GM23248 (cell line): ENCODE results near the gene KAZN. TPM values are rescaled to one million over a fixed set of nuclear protein-coding genes. Genes with fewer than 3 reads are reported as not detected.

Experiments
- DNase-seq: peaks from one replicate; pipeline ENCODE4 v3.0.0-alpha.2; 2015
- H2AFZ ChIP-seq: fragments of 200-600 bp; sonication (generic); 2 replicates; pipeline ENCODE4 v1.6.1; 2016; ENCODE audit warnings: antibody characterized with exemption
- H3F3A ChIP-seq: fragments of 200-600 bp; sonication (generic); 2 replicates; pipeline ENCODE4 v1.6.1; 2016; ENCODE audit warnings: mild to moderate bottlenecking, antibody characterized with exemption, mixed run types; ENCODE audit not compliant: insufficient read depth
- H3K27ac ChIP-seq: fragments of 200-600 bp; sonication (generic); 2 replicates; pipeline ENCODE4 v1.5.1; 2016; ENCODE audit warnings: mild to moderate bottlenecking
- H3K27me3 ChIP-seq: fragments of 200-600 bp; sonication (generic); replicated peaks from 2 replicates; pipeline ENCODE4 v1.6.1; 2016; ENCODE audit warnings: mild to moderate bottlenecking; ENCODE audit not compliant: insufficient read depth
- H3K36me3 ChIP-seq: fragments of 200-600 bp; sonication (generic); 2 replicates; pipeline ENCODE4 v1.6.1; 2016; ENCODE audit warnings: low read depth, mild to moderate bottlenecking
- H3K4me1 ChIP-seq: fragments of 200-600 bp; sonication (generic); 2 replicates; pipeline ENCODE4 v1.6.1; 2016; ENCODE audit warnings: mild to moderate bottlenecking; ENCODE audit not compliant: insufficient read depth
- H3K4me2 ChIP-seq: fragments of 200-600 bp; sonication (generic); one replicate; pipeline ENCODE4 v1.6.1; 2016; ENCODE audit warnings: mild to moderate bottlenecking; ENCODE audit not compliant: unreplicated experiment
- H3K4me3 ChIP-seq: fragments of 200-600 bp; sonication (generic); 2 replicates; pipeline ENCODE4 v1.5.1; 2016; ENCODE audit warnings: mild to moderate bottlenecking
- H3K79me2 ChIP-seq: fragments of 200-600 bp; sonication (generic); 2 replicates; pipeline ENCODE4 v1.6.1; 2016; ENCODE audit warnings: mild to moderate bottlenecking; ENCODE audit not compliant: insufficient read depth
- H3K9ac ChIP-seq: fragments of 200-600 bp; sonication (generic); 2 replicates; pipeline ENCODE4 v1.6.1; 2016; ENCODE audit warnings: mild to moderate bottlenecking
- H3K9me2 ChIP-seq: fragments of 200-600 bp; sonication (generic); 2 replicates; pipeline ENCODE4 v1.6.1; 2016; ENCODE audit warnings: mixed run types, mild to moderate bottlenecking, moderate library complexity; ENCODE audit not compliant: insufficient read depth
- H3K9me3 ChIP-seq: fragments of 200-600 bp; sonication (generic); one replicate; pipeline ENCODE4 v1.6.1; 2017; ENCODE audit warnings: low read depth
- H4K20me1 ChIP-seq: fragments of 200-600 bp; sonication (generic); 2 replicates; pipeline ENCODE4 v1.6.0; 2016; ENCODE audit not compliant: insufficient read depth
- EZH2 ChIP-seq: fragments of 200-600 bp; sonication (generic); IDR thresholded peaks from 2 replicates; pipeline ENCODE4 v1.6.1; 2018; ENCODE audit warnings: antibody characterized with exemption, mild to moderate bottlenecking; ENCODE audit not compliant: insufficient read depth, poor library complexity, severe bottlenecking
- EZH2phosphoT487 ChIP-seq: fragments of 200-600 bp; sonication (generic); IDR thresholded peaks from 2 replicates; pipeline ENCODE4 v1.6.1; 2018; ENCODE audit warnings: antibody characterized with exemption, moderate library complexity, mild to moderate bottlenecking, low read depth; ENCODE audit not compliant: insufficient read depth
- whole genome bisulfite sequencing, 2 experiments: methylation state at CpG; one replicate each; pipeline ENCODE4 v1.1.6; 2015 to 2017; ENCODE audit warnings: low lambda C conversion rate in 2 of 2, low coverage in 1 of 2; ENCODE audit errors: missing lambda C conversion rate in 2 of 2; 5-methylcytosine and 5-hydroxymethylcytosine counted together
- in situ Hi-C: fragments of 300-500 bp; cut with MboI; formaldehyde crosslinking; loops from 2 replicates; pipeline ENCODE4 v1.15.0; 2020
- polyA plus RNA-seq: library from polyadenylated mRNA; unstranded; fragments of >200 nt; fragmentation: Nextera tagmentation; extraction: Ambion mirVana; gene quantifications from 2 replicates; pipeline ENCODE4 v1.2.1, GENCODE V29; 2016
- total RNA-seq: library from RNA; depleted of rRNA; stranded (reverse); fragments of >200 nt; shearing (Covaris generic); gene quantifications from 2 replicates; pipeline ENCODE4 v1.2.3, GENCODE V29; 2014

The KAZN gene
- total and polyA plus RNA-seq, 2 experiments from 2014 or later: 4.9 to 7.2 TPM

DNA sequence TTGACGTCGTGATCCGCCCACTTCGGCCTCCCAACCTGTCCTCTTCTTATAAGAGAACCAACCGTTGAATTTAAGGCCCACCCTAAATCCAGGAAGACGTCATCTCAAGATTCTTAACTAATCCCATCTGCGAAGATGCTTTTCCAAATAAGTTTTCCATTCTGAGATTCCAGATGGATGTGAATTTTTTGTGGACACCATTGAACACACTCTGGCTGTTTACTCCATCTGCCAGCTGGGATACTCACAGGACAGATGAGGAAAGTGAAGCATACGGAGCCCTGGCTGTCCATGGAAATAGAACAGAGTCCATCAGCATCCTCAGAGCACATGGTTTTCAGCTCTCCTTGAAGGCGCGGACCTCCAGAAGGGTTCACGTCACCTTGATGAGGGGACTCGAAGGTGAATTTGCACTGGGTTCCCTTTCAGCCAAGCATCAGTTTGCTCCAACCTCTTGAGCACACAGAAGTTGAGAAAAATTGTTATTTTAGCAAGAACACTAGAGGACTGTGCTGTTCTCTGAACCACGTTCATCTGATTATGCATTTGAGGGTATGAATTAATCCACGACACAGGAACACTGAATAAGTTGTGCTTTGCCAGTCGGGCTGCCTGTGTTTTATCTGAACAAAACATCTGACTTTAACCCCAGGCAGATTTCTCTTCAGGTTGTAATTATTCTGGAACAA lies 68.6 kb downstream of the KAZN start:
- H3F3A ChIP-seq: no peaks in the 10 kb centered on the region
- 60 to 66% methylated on average over 15 of the region's 15 CpGs for WGBS, 2 experiments
- H4K20me1 ChIP-seq: no peaks in the 10 kb centered on the region
- no peak for DNase-seq
- no peak overlapping the region for H3K27ac ChIP-seq
- H3K4me2 ChIP-seq: no peak overlapping the region
- no peak overlapping the region for H3K9ac ChIP-seq
- no peaks in the 10 kb centered on the region for H3K36me3 ChIP-seq
- H3K79me2 ChIP-seq: no peaks in the 10 kb centered on the region
- in situ Hi-C loops: no loop called here
- no peak for TF ChIP-seq EZH2
- TF ChIP-seq EZH2phosphoT487: no peak
- H3K9me2 ChIP-seq: no peaks in the 10 kb centered on the region
- no peak overlapping the region for H2AFZ ChIP-seq
- H3K9me3 ChIP-seq: no peaks in the 10 kb centered on the region
- H3K4me3 ChIP-seq: no peak overlapping the region
- H3K27me3 ChIP-seq: no peaks in the 10 kb centered on the region
- no peaks in the 10 kb centered on the region for H3K4me1 ChIP-seq

GRCh38 chr1:14667651-14667984 lies 69.1 kb downstream of the KAZN start:
- no peak overlapping the region for H3K9ac ChIP-seq
- in situ Hi-C loops: no loop called here
- 57 to 71% methylated on average over 4 of the region's 4 CpGs for WGBS, 2 experiments
- no peaks in the 10 kb centered on the region for H3K4me1 ChIP-seq
- no peaks in the 10 kb centered on the region for H4K20me1 ChIP-seq
- H3K9me2 ChIP-seq: no peaks in the 10 kb centered on the region
- H3K27me3 ChIP-seq: no peaks in the 10 kb centered on the region
- DNase-seq: no peak
- no peak overlapping the region for H3K27ac ChIP-seq
- H3K36me3 ChIP-seq: no peaks in the 10 kb centered on the region
- H3K79me2 ChIP-seq: no peaks in the 10 kb centered on the region
- no peaks in the 10 kb centered on the region for H3K9me3 ChIP-seq
- no peaks in the 10 kb centered on the region for H3F3A ChIP-seq
- H3K4me2 ChIP-seq: no peak overlapping the region
- no peak overlapping the region for H3K4me3 ChIP-seq
- TF ChIP-seq EZH2 (no peak), EZH2phosphoT487 (no peak)
- H2AFZ ChIP-seq: no peak overlapping the region

DNA sequence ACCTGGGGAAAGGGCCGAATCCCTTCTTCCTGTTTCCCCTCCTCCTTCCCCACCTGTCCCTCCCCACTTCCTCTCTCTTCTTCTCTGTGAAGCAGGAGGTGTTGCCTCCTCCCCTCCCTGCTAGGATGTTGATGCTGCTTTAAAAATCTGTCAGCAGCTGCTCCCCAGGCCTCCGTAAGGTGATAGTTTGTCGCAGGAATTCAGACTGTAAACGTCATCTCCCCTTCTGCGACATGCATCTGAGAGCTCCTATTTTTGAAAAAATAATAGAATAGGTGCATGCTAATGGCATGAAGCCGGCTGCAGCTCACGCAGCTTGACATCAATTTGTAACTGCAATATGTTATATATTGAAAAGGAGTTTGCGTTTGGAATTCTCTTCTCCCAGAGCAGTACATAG lies 70.1 kb downstream of the KAZN start:
- no peak overlapping the region for H2AFZ ChIP-seq
- no peak overlapping the region for H3K9ac ChIP-seq
- no peak overlapping the region for H3K4me2 ChIP-seq
- no peaks in the 10 kb centered on the region for H3K4me1 ChIP-seq
- 82 to 88% methylated on average over 7 to 8 of the region's 8 CpGs for WGBS, 2 experiments
- no peaks in the 10 kb centered on the region for H4K20me1 ChIP-seq
- H3K9me2 ChIP-seq: no peaks in the 10 kb centered on the region
- H3K9me3 ChIP-seq: no peaks in the 10 kb centered on the region
- H3K4me3 ChIP-seq: no peak overlapping the region
- H3K79me2 ChIP-seq: no peaks in the 10 kb centered on the region
- H3K27ac ChIP-seq: no peak overlapping the region
- no peaks in the 10 kb centered on the region for H3K36me3 ChIP-seq
- DNase-seq: no peak
- TF ChIP-seq EZH2 (no peak), EZH2phosphoT487 (no peak)
- H3F3A ChIP-seq: no peaks in the 10 kb centered on the region
- no peaks in the 10 kb centered on the region for H3K27me3 ChIP-seq
- in situ Hi-C loops: no loop called here

DNA sequence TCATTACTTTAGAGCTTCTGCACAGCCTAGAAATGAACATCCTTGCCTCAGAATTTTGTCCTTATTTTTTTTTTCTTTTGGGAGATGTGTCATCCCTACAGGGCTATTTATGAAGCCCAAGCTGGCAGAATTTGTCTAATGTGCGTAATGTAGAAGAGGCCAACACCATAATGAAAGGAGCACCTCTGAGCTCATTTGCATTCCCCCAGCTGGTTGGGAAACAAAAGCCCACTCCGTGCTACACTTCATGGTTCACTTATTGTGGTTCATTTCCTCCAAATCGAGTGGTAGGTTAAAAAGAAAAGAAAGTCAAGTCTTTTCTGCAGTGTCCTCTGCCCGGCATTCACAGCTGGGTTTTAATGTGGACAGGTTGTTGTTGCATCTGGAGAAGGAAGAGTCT lies 73.5 kb downstream of the KAZN start:
- H3K4me3 ChIP-seq: no peak overlapping the region
- in situ Hi-C loops: no loop called here
- no peaks in the 10 kb centered on the region; the same call in 1 of the 2 replicates for H3K27me3 ChIP-seq
- WGBS, 2 experiments: 64 to 69% methylated on average over 4 of the region's 4 CpGs
- H3K4me2 ChIP-seq: no peak overlapping the region
- no peak for DNase-seq
- H3K9ac ChIP-seq: no peak overlapping the region
- H4K20me1 ChIP-seq: no peaks in the 10 kb centered on the region
- H3F3A ChIP-seq: no peaks in the 10 kb centered on the region
- no peaks in the 10 kb centered on the region for H3K36me3 ChIP-seq
- H3K9me2 ChIP-seq: no peaks in the 10 kb centered on the region
- no peak overlapping the region for H3K27ac ChIP-seq
- H2AFZ ChIP-seq: no peak overlapping the region
- no peaks in the 10 kb centered on the region for H3K9me3 ChIP-seq
- no peaks in the 10 kb centered on the region for H3K79me2 ChIP-seq
- H3K4me1 ChIP-seq: no peaks in the 10 kb centered on the region
- no peak for TF ChIP-seq EZH2phosphoT487
- TF ChIP-seq EZH2: no peak
